ENCODE data around the gene KLF3. TPM values are rescaled to one million over a fixed set of nuclear protein-coding genes. Genes with fewer than 3 reads are reported as not detected.

KLF3 gene
- total RNA-seq, 1 experiment from 2014 or later: 5.7 TPM

DNA sequence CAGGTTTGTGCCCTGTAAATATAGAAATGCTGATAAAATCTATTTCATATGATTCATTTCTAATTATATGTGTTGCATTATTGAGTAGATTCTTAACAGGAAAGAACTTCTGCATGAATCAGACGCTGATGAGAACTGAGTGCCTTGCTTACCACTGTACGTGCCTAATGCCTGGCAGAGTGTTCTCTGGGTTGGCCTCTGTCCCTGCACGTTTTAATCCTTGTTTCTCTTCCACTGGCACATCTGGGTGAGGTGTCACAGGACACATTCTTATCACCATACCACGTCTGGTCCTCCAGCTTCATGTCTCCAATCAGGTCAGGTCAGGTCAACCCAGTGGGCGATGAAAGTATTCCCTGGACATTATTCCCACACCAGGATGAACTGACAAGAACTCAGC lies 53.6 kb downstream of the KLF3 start:
- in situ Hi-C loops (cut with HindIII; ENCODE audit: low pct_unique_long_range_greater_than_20kb, low sequenced_read_pairs): no loop called here
- DNase-seq (ENCODE audit: low read depth): no peak

GRCh38 chr4:38723114-38723513 lies 59.1 kb downstream of the KLF3 start:
- in situ Hi-C loops (cut with HindIII; ENCODE audit: low pct_unique_long_range_greater_than_20kb, low sequenced_read_pairs): no loop called here
- no peak for DNase-seq (ENCODE audit: low read depth)

GRCh38 chr4:38723726-38724474 lies 59.9 kb downstream of the KLF3 start:
- in situ Hi-C loops (cut with HindIII; ENCODE audit: low pct_unique_long_range_greater_than_20kb, low sequenced_read_pairs): no loop called here
- no peak for DNase-seq (ENCODE audit: low read depth)

- in situ Hi-C loops (cut with HindIII; ENCODE audit: low pct_unique_long_range_greater_than_20kb, low sequenced_read_pairs): no loop called here
Observed at GRCh38 chr4:38724475-38724808, 60.4 kb downstream of the KLF3 start.

DNA sequence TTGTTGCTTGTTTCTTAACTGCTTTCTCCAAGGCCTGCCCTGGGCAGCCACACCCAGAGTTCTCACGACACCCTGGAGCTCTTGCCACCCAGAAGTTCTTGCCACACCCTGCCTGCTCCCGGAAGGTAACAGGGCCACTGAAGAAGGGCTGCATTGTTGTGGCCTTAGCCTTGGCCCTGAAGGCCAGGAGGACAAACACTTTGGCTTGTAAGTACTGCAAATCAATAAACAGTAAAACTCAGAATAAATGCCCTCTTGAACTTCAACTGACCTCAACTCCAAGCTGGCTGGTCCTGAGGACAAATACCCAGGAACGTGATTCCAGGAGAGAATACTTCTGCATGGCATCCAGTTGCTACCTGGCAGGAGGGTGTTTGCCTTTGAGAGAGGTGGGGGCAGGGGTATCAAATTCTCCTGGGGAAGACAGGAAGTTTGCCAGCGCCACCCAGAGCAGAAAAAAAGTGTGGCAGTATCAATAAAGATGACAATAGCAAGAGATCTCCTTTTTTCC lies 64.7 kb downstream of the KLF3 start:
- no peak for DNase-seq (ENCODE audit: low read depth)

More at GRCh38 chr4:38724475-38724808, 60.4 kb downstream of the KLF3 start:
- no peak for DNase-seq (ENCODE audit: low read depth)

GRCh38 chr4:38730493-38730829 lies 66.5 kb downstream of the KLF3 start:
- in situ Hi-C loops (cut with HindIII; ENCODE audit: low pct_unique_long_range_greater_than_20kb, low sequenced_read_pairs): loop anchor here (10.0 kb wide), 1 partner anchor 416 kb away; no protein-coding TSS in a partner anchor
- no peak for DNase-seq (ENCODE audit: low read depth)

More for the DNA sequence above, 64.7 kb downstream of the KLF3 start:
- in situ Hi-C loops (cut with HindIII; ENCODE audit: low pct_unique_long_range_greater_than_20kb, low sequenced_read_pairs): no loop called here

DNA sequence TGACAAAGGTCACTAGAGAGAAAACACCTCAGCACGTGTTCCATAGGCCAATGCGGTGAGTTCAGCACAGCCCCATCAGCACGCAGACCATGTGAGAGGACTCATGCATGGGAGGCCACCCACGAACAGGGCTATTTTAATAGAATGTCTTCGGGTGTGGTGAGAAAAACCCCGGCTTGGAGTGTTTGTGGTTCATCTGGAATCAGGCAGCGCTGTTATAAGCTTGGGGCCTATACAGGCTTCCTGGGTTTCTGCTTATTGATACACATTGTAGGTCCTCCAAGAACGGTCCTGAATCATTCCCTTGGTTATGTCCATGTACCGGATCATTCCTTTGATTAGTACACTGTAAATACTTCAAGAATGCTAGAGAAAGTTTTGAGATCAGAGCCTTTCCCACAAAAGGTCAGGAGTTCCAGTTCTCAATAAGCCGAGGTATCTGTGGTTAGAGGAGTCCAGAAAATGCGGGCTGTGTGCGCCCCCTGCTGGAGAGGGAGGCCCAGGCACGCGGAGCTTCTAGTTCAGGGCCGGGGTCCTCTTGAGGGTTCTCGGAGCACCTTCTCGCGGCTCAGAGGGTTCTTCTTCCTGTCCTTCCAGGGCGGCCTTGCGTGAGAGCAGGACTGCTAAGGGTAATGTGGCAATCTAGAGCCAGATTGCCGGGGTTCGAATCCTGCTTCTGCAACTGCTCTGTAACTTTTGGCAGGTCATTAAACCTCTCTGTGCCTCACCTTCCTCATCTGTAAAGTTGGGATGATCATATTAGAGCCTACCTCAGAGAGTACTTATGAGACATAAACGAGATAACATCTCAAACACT lies 67.0 kb downstream of the KLF3 start:
- peak; percentile 63 for DNase-seq (ENCODE audit: low read depth)
- in situ Hi-C loops (cut with HindIII; ENCODE audit: low pct_unique_long_range_greater_than_20kb, low sequenced_read_pairs): loop anchor here (10.0 kb wide), 1 partner anchor 416 kb away; no protein-coding TSS in a partner anchor

DNA sequence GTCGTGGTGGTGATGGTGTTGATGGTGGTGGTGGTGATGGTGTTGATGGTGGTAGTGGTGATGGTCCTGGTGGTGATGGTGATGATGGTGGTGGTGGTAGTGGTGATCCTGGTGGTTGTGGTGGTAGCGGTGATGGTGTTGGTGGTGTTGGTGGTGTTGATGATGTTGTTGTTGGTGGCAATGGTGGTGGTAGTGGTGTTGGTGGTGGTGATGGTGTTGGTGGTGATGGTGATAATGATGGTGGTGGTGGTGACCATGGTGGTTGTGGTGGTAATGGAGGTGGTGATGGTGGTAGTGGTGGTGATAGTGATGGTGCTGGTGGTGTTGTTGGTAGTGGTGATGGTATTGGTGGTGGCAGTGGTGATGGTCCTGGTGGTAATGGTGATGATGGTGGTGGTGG lies 69.7 kb downstream of the KLF3 start:
- in situ Hi-C loops (cut with HindIII; ENCODE audit: low pct_unique_long_range_greater_than_20kb, low sequenced_read_pairs): loop anchor here (10.0 kb wide), 1 partner anchor 419 kb away; no protein-coding TSS in a partner anchor

GRCh38 chr4:38734446-38734845 lies 70.4 kb downstream of the KLF3 start:
- DNase-seq (ENCODE audit: low read depth): no peak
- in situ Hi-C loops (cut with HindIII; ENCODE audit: low pct_unique_long_range_greater_than_20kb, low sequenced_read_pairs): loop anchor here (10.0 kb wide), 1 partner anchor 420 kb away; no protein-coding TSS in a partner anchor

More for the DNA sequence above, 69.7 kb downstream of the KLF3 start:
- DNase-seq (ENCODE audit: low read depth): no peak

- no peak for DNase-seq (ENCODE audit: low read depth)
- in situ Hi-C loops (cut with HindIII; ENCODE audit: low pct_unique_long_range_greater_than_20kb, low sequenced_read_pairs): loop anchor here (10.0 kb wide), 1 partner anchor 420 kb away; no protein-coding TSS in a partner anchor
Observed at GRCh38 chr4:38734911-38735310, 70.9 kb downstream of the KLF3 start.

DNA sequence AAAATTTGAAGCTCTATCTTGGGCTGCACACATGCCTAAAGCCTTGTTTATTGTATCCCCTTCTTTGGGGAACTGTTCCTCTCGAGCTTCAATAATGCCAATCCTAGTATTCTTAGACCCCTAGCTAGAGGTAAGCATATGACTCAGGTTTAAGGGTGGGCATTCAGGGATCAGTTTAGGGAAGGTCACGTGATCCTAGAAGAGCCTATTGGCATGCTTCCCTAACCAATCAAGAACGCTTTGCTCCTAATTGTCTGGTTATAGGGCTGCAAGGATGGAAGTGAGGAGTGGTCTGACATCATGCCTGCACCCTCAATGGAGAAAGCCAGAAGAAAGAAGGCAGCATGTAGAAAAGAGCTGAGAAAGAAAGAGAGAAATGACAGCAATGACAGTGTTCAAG lies 71.9 kb downstream of the KLF3 start:
- in situ Hi-C loops (cut with HindIII; ENCODE audit: low pct_unique_long_range_greater_than_20kb, low sequenced_read_pairs): loop anchor here (10.0 kb wide), 1 partner anchor 421 kb away; no protein-coding TSS in a partner anchor
- DNase-seq (ENCODE audit: low read depth): no peak

GRCh38 chr4:38738940-38739803 lies 75.2 kb downstream of the KLF3 start:
- DNase-seq (ENCODE audit: low read depth): no peak
- in situ Hi-C loops (cut with HindIII; ENCODE audit: low pct_unique_long_range_greater_than_20kb, low sequenced_read_pairs): loop anchor here (10.0 kb wide), 1 partner anchor 424 kb away; no protein-coding TSS in a partner anchor

GRCh38 chr4:38740303-38740702 lies 76.3 kb downstream of the KLF3 start:
- in situ Hi-C loops (cut with HindIII; ENCODE audit: low pct_unique_long_range_greater_than_20kb, low sequenced_read_pairs): no loop called here
- no peak for DNase-seq (ENCODE audit: low read depth)

DNA sequence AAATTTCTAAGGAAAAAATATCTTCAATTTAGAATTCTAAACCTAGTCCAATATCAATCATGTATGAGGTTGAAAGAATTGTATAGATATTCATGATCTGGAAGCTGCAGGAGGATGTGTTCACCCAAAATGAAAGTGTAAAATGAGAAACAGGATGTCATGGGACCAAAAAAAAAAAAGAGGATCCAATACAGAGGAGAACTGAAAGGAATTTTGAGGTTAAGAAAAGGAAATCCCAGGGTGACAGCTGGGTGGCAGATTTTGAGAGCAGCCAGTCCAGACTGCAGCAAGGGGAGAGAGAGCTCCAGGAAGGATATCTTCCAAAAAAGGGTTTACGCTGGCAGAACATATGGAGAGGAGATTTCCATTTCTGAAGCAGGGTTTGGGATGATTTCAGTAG lies 79.9 kb downstream of the KLF3 start:
- in situ Hi-C loops (cut with HindIII; ENCODE audit: low pct_unique_long_range_greater_than_20kb, low sequenced_read_pairs): no loop called here
- no peak for DNase-seq (ENCODE audit: low read depth)

DNA sequence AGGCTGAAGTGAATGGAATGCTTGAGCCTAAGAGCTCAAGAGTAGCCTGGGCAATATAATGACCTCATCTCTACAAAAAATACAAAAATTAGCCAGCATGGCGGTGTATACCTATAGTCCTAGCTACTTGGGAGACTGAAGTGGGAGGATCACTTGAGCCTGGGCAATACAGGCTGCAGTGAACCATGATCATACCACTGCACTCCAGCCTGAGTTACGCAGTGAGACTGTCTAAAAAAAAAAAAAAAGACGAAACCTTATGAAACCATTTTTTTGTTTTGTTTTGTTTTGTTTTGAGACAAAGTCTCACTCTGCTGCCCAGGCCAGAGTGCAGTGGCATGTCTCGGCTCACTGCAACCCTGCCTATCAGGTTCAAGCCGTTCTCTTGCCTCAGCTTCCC lies 81.9 kb downstream of the KLF3 start:
- in situ Hi-C loops (cut with HindIII; ENCODE audit: low pct_unique_long_range_greater_than_20kb, low sequenced_read_pairs): no loop called here
- DNase-seq (ENCODE audit: low read depth): no peak

- in situ Hi-C loops (cut with HindIII; ENCODE audit: low pct_unique_long_range_greater_than_20kb, low sequenced_read_pairs): no loop called here
- DNase-seq (ENCODE audit: low read depth): no peak
Observed at GRCh38 chr4:38747629-38748028, 83.6 kb downstream of the KLF3 start.

DNA sequence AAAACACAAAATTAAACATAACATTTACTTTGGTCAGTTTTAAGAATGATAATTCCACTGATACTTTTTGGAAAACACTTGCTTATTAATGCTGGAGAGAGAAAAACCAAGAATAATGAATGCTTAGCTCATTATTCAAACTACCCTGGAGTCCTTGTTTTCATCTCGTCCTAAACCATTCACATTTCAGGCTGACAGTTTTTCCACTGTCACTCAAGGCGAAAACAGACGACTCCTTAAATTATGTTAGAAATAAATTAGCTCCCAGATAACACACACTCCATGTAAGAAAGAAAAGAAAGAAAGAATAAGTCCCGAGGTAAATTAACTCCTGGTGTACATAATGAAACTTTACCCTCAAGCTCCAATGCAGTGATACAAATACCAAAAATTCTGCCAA lies 85.3 kb downstream of the KLF3 start:
- DNase-seq (ENCODE audit: low read depth): no peak
- in situ Hi-C loops (cut with HindIII; ENCODE audit: low pct_unique_long_range_greater_than_20kb, low sequenced_read_pairs): no loop called here
